HepG2 (cell line): ENCODE results near the gene NOS1AP. TPM values are rescaled to one million over a fixed set of nuclear protein-coding genes. Genes with fewer than 3 reads are reported as not detected.

Experiments used
- ATAC-seq: fragments of 200-7000 bp; cut with Tn5 transposase; 3 replicates; pipeline ENCODE4 v1.9.1; 2020; ENCODE audit warnings: mild to moderate bottlenecking, moderate library complexity
- BruUV-seq: library from RNA; stranded (reverse); fragments of 400-500 nt; replicated peaks from 2 replicates; lab custom pipeline; 2021; lab: Mats Ljungman, UMichigan
- CTCF ChIA-PET: fragments of 300-600 bp; formaldehyde crosslinking; extraction: SDS; loops from one replicate; lab custom pipeline; 2021; ENCODE audit warnings: low total read pairs, inconsistent platforms, low intra/inter-chr PET ratio; lab: Yijun Ruan, JAX
- POLR2A ChIA-PET: fragments of 350-600 bp; sonication (Branson Sonifier 250); formaldehyde crosslinking; loops from one replicate; lab custom pipeline; 2020; ENCODE audit warnings: antibody characterized with exemption, inconsistent platforms; lab: Yijun Ruan, JAX
- DNase-seq: peaks from one replicate; pipeline ENCODE4 v3.0.0-alpha.2; 2015; ENCODE audit warnings: low spot score
- FAIRE-seq: peaks from 3 replicates; lab custom pipeline; 2011; peaks lifted over from hg19 to GRCh38; lab: Jason Lieb, UNC
- H2AFZ ChIP-seq: one replicate; pipeline ENCODE4 v1.6.1; 2011; ENCODE audit warnings: low read length, inconsistent platforms
- H3K27ac ChIP-seq: fragments of 300-600 bp; 3 replicates; pipeline ENCODE4 v1.8.0; 2011; ENCODE audit warnings: mixed run types, mild to moderate bottlenecking, mixed read lengths, low read length, inconsistent platforms; ENCODE audit not compliant: insufficient read depth; ENCODE audit errors: extremely low read length
- H3K27me3 ChIP-seq, 2 experiments: fragments of 200-600 bp in 1 of 2; 2 replicates in 1 of 2; 3 replicates in 1 of 2; pipeline versions ENCODE4 v1.6.0 to v1.8.0; 2011; ENCODE audit warnings: low read length in 2 of 2, mild to moderate bottlenecking in 2 of 2, moderate library complexity in 2 of 2, inconsistent platforms in 1 of 2; ENCODE audit not compliant: insufficient read depth in 2 of 2, control insufficient read depth in 1 of 2
- H3K36me3 ChIP-seq, 2 experiments: fragments of 200-600 bp in 1 of 2; replicated peaks in 1 of 2; 2 replicates in 1 of 2; 3 replicates in 1 of 2; pipeline versions ENCODE4 v1.5.1 to v1.8.0; 2011; ENCODE audit warnings: low read length in 2 of 2, inconsistent platforms in 1 of 2; ENCODE audit not compliant: insufficient read depth in 2 of 2, control insufficient read depth in 1 of 2
- H3K4me1 ChIP-seq: 2 replicates; pipeline ENCODE4 v1.5.1; 2012; ENCODE audit warnings: low read length, inconsistent platforms; ENCODE audit not compliant: insufficient read depth
- H3K4me2 ChIP-seq: 2 replicates; pipeline ENCODE4 v1.6.0; 2011; ENCODE audit warnings: low read depth, low read length, inconsistent platforms
- H3K4me3 ChIP-seq, 3 experiments: fragments of 200-600 bp in 1 of 3; sonication (generic), shearing (Covaris generic) in 1 of 3; replicated peaks in 1 of 3; 2 replicates each; pipeline ENCODE4 v1.5.1; 2011 to 2016; ENCODE audit warnings: low read length in 3 of 3, inconsistent platforms in 2 of 3, low read depth in 2 of 3, mild to moderate bottlenecking in 2 of 3, control low read depth in 1 of 3, mixed read lengths in 1 of 3; ENCODE audit not compliant: insufficient read depth in 1 of 3
- H3K79me2 ChIP-seq: one replicate; pipeline ENCODE4 v1.6.1; 2011; ENCODE audit warnings: low read length, inconsistent platforms; ENCODE audit not compliant: insufficient read depth
- H3K9ac ChIP-seq: 2 replicates; pipeline ENCODE4 v1.6.0; 2011; ENCODE audit warnings: mild to moderate bottlenecking, low read depth, low read length, inconsistent platforms; ENCODE audit not compliant: insufficient read depth
- H3K9me3 ChIP-seq: 2 replicates; pipeline ENCODE4 v1.5.1; 2012; ENCODE audit warnings: mild to moderate bottlenecking, low read length
- H4K20me1 ChIP-seq: 2 replicates; pipeline ENCODE4 v1.6.0; 2011; ENCODE audit warnings: inconsistent platforms, mild to moderate bottlenecking, low read length, moderate library complexity; ENCODE audit not compliant: insufficient read depth
- ARID2 ChIP-seq: sonication (generic); formaldehyde crosslinking; IDR thresholded peaks from 2 replicates; pipeline ENCODE4 v1.8.1; 2022; ENCODE audit warnings: mild to moderate bottlenecking, missing genetic modification reagents, borderline replicate concordance
- ARID5B ChIP-seq: IDR thresholded peaks from 2 replicates; pipeline ENCODE4 v1.4.0; 2020; ENCODE audit warnings: mild to moderate bottlenecking, missing genetic modification reagents
- IRF2 ChIP-seq: IDR thresholded peaks from 2 replicates; pipeline ENCODE4 v1.6.1; 2018; ENCODE audit warnings: missing genetic modification reagents, missing compliant biosample characterization
- MIXL1 ChIP-seq: IDR thresholded peaks from 2 replicates; pipeline ENCODE4 v1.6.1; 2016
- PCBP1 ChIP-seq: fragments of 200-400 bp; formaldehyde crosslinking; IDR thresholded peaks from 2 replicates; pipeline ENCODE4 v1.6.1; 2017; ENCODE audit warnings: mild to moderate bottlenecking, low read depth, low read length, borderline replicate concordance
- RBM22 ChIP-seq: fragments of 200-400 bp; formaldehyde crosslinking; optimal IDR thresholded peaks from 2 replicates; pipeline ENCODE3; 2017; ENCODE audit warnings: mild to moderate bottlenecking, low read length, moderate library complexity
- RCOR2 ChIP-seq: IDR thresholded peaks from 2 replicates; pipeline ENCODE4 v1.6.1; 2016; ENCODE audit warnings: missing biosample characterization, missing genetic modification reagents
- ZNF501 ChIP-seq: sonication (generic); formaldehyde crosslinking; IDR thresholded peaks from 2 replicates; pipeline ENCODE4 v1.5.1; 2020; ENCODE audit warnings: mild to moderate bottlenecking, moderate library complexity, missing genetic modification reagents
- ZNF543 ChIP-seq: sonication (generic); formaldehyde crosslinking; IDR thresholded peaks from 2 replicates; pipeline ENCODE4 v1.4.0; 2020; ENCODE audit warnings: mild to moderate bottlenecking, missing genetic modification reagents
- ZNF678 ChIP-seq: sonication (generic); formaldehyde crosslinking; IDR thresholded peaks from 2 replicates; pipeline ENCODE4 v1.4.0; 2020; ENCODE audit warnings: mild to moderate bottlenecking, missing genetic modification reagents
- WGBS: methylation state at CpG from one replicate; pipeline ENCODE4 v1.1.6; 2017; ENCODE audit warnings: low lambda C conversion rate; 5-methylcytosine and 5-hydroxymethylcytosine counted together
- in situ Hi-C: cut with HindIII; loops from 2 replicates; pipeline ENCODE4 v1.10.0; 2017; ENCODE audit warnings: low pct_unique_long_range_greater_than_20kb; ENCODE audit not compliant: extremely low pct_ligation_motif_present
- intact Hi-C: fragments of 100-400 bp; cut with micrococcal nuclease; formaldehyde crosslinking; loops from one replicate; pipeline ENCODE4 v1.10.0; 2022; ENCODE audit not compliant: unreplicated experiment
- polyA plus RNA-seq, 8 experiments: library from polyadenylated mRNA; depleted of rRNA in 3 of 8; stranded (reverse) in 7 of 8; unstranded in 1 of 8; fragments of >200 nt; fragmentation: Illumina TruSeq in 4 of 8; extraction: Trizol in 4 of 8; gene quantifications; 2 replicates each; pipeline versions ENCODE4 v1.2.1 to v1.2.3, GENCODE V29; 2011 to 2016; ENCODE audit warnings: low read depth in 4 of 8, missing spikeins in 1 of 8, mixed read lengths in 1 of 8; ENCODE audit not compliant: insufficient read depth in 1 of 8
- total RNA-seq, 5 experiments: library from RNA; depleted of rRNA; stranded (reverse); fragments of >200 nt; fragmentation: Illumina TruSeq; extraction: Trizol; gene quantifications; 2 replicates each; pipeline ENCODE4 v1.2.3, GENCODE V29; 2016; ENCODE audit warnings: low read depth in 1 of 5
- TF ChIP-seq, protein P1 (sequence below): sonication (generic); formaldehyde crosslinking; IDR thresholded peaks from 2 replicates; pipeline ENCODE4 v1.4.0; 2020; ENCODE audit warnings: mild to moderate bottlenecking, missing genetic modification reagents
- TF ChIP-seq, protein P2 (sequence below): sonication (generic); formaldehyde crosslinking; IDR thresholded peaks from 2 replicates; pipeline ENCODE4 v1.5.1; 2020; ENCODE audit warnings: missing genetic modification reagents, mild to moderate bottlenecking, borderline replicate concordance

The NOS1AP gene
- total and polyA plus RNA-seq, 2 of the 13 experiments (the other 11 are each of a cell fraction or from before 2014, with no cell fraction given), result 2.0 to 3.3 TPM

- 94% methylated on average over 5 of the region's 5 CpGs for WGBS
- BruUV-seq, result no TSS peak
- CTCF ChIA-PET, result no interaction called here
- Histone ChIP-seq H3K9ac (no peak within 1 kb of the TSS), H3K27ac (no peak within 1 kb of the TSS), H3K36me3 (0 out of 5 replicates have a peak, but pooled peaks cover 0 to 1% of the 10 kb centered on the region in 2 experiments), H3K4me3 (no peak within 1 kb of the TSS), H2AFZ (no peak within 1 kb of the TSS), H4K20me1 (no peaks in the 10 kb centered on the region), H3K79me2 (no peaks in the 10 kb centered on the region), H3K27me3 (no peaks in the 10 kb centered on the region), H3K4me1 (peaks cover 10% of the 10 kb centered on the region), H3K4me2 (no peak within 1 kb of the TSS), H3K9me3 (no peaks in the 10 kb centered on the region)
- FAIRE-seq, result no peak
- POLR2A ChIA-PET, result no interaction called here
- in situ Hi-C loops, result no loop called here
- ATAC-seq, result no peak
- intact Hi-C loops, result no loop called here
- DNase-seq, result no peak
- TF ChIP-seq ZNF678 (no peak), ZNF501 (CRISPR knock-in tag) (no peak), MIXL1 (CRISPR knock-in tag) (no peak), ZNF543 (CRISPR knock-in tag) (no peak), RBM22 (no peak), RCOR2 (no peak), PCBP1 (no peak), ARID5B (CRISPR knock-in tag) (no peak), IRF2 (CRISPR knock-in tag) (no peak), ARID2 (CRISPR knock-in tag) (no peak)
- TF ChIP-seq, protein P1, sequence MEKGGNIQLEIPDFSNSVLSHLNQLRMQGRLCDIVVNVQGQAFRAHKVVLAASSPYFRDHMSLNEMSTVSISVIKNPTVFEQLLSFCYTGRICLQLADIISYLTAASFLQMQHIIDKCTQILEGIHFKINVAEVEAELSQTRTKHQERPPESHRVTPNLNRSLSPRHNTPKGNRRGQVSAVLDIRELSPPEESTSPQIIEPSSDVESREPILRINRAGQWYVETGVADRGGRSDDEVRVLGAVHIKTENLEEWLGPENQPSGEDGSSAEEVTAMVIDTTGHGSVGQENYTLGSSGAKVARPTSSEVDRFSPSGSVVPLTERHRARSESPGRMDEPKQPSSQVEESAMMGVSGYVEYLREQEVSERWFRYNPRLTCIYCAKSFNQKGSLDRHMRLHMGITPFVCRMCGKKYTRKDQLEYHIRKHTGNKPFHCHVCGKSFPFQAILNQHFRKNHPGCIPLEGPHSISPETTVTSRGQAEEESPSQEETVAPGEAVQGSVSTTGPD (CRISPR knock-in tag), result no peak
- TF ChIP-seq, protein P2, sequence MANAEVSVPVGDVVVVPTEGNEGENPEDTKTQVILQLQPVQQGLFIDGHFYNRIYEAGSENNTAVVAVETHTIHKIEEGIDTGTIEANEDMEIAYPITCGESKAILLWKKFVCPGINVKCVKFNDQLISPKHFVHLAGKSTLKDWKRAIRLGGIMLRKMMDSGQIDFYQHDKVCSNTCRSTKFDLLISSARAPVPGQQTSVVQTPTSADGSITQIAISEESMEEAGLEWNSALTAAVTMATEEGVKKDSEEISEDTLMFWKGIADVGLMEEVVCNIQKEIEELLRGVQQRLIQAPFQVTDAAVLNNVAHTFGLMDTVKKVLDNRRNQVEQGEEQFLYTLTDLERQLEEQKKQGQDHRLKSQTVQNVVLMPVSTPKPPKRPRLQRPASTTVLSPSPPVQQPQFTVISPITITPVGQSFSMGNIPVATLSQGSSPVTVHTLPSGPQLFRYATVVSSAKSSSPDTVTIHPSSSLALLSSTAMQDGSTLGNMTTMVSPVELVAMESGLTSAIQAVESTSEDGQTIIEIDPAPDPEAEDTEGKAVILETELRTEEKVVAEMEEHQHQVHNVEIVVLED, result no peak
Observed at GRCh38 chr1:162376691-162377090, 307.2 kb downstream of the NOS1AP start, which contains the start of gene SPATA46. Gene SPATA46, minus strand, starts transcription at chr1:162376854. Its CDS starts 64 bp downstream, at chr1:162376790.
